Tibial nerve (tissue), 4 donors: ENCODE measurements around the gene AP2B1. TPM values are rescaled to one million over a fixed set of nuclear protein-coding genes. Genes with fewer than 3 reads are reported as not detected.

ENCODE experiments used
- DNase-seq, 2 donors: peaks; one replicate each; pipeline ENCODE4 v3.0.0-alpha.2; 2019; ENCODE audit warnings: low spot score in 2 of 2
- H3K27ac ChIP-seq, 4 donors: fragments of 200-600 bp; sonication (generic) in 3 of 4; one replicate each; pipeline ENCODE4 v1.5.1; 2017 to 2019; ENCODE audit warnings: mild to moderate bottlenecking in 1 of 4
- H3K27me3 ChIP-seq, 2 donors: fragments of 200-600 bp; sonication (generic) in 1 of 2; one replicate each; pipeline versions ENCODE4 v1.5.1 to v1.6.0; 2017 to 2019
- H3K36me3 ChIP-seq, 3 donors: fragments of 200-600 bp; sonication (generic); one replicate each; pipeline ENCODE4 v1.5.1; 2018 to 2019
- H3K4me1 ChIP-seq, 4 donors: fragments of 200-600 bp; sonication (generic) in 3 of 4; one replicate each; pipeline ENCODE4 v1.5.1; 2017 to 2019
- H3K4me3 ChIP-seq, 4 donors: fragments of 200-600 bp; sonication (generic) in 3 of 4; one replicate each; pipeline ENCODE4 v1.5.1; 2017 to 2019; ENCODE audit warnings: mild to moderate bottlenecking in 1 of 4, moderate library complexity in 1 of 4
- H3K9me3 ChIP-seq, 4 donors: fragments of 200-600 bp; sonication (generic) in 3 of 4; one replicate each; pipeline ENCODE4 v1.5.1; 2017 to 2019
- CTCF ChIP-seq, 5 experiments: fragments of 200-600 bp in 3 of 5; fragments of 450-650 bp in 2 of 5; sonication (generic) in 3 of 5; IDR thresholded peaks; one replicate each; pipeline ENCODE4 v1.5.1; 2016 to 2019; ENCODE audit warnings: antibody characterized with exemption in 5 of 5, mild to moderate bottlenecking in 3 of 5, moderate library complexity in 2 of 5
- EP300 ChIP-seq, 2 donors: sonication (generic); formaldehyde crosslinking; IDR thresholded peaks; one replicate each; pipeline ENCODE4 v1.6.1; 2017; ENCODE audit warnings: antibody characterized with exemption in 2 of 2, mild to moderate bottlenecking in 1 of 2
- POLR2A ChIP-seq, 2 donors: fragments of 450-650 bp; IDR thresholded peaks; one replicate each; pipeline ENCODE4 v1.6.1; 2017; ENCODE audit warnings: antibody characterized with exemption in 2 of 2, mild to moderate bottlenecking in 2 of 2, moderate library complexity in 2 of 2
- WGBS, 2 donors: methylation state at CpG; one replicate each; pipeline ENCODE4 v1.1.5; 2018; 5-methylcytosine and 5-hydroxymethylcytosine counted together
- total RNA-seq, 4 donors: library from RNA; depleted of rRNA; stranded (reverse); fragments of >200 nt; gene quantifications; one replicate each; pipeline ENCODE4 v1.1.0, GENCODE V29; 2016

The AP2B1 gene
- total RNA-seq, 4 donors from 2014 or later: 59.9 to 77.7 (median 62.0) TPM

GRCh38 chr17:35766489-35766877 lies 179.4 kb downstream of the AP2B1 start:
- TF ChIP-seq EP300 (IDR thresholded peaks at IDR 0.05) (no peak), POLR2A (IDR thresholded peaks at IDR 0.05) (no peak), CTCF (IDR thresholded peaks at IDR 0.05) (no peak)
- DNase-seq: no peak

GRCh38 chr17:35766903-35767510 lies 179.9 kb downstream of the AP2B1 start:
- H3K4me3 ChIP-seq: no peak overlapping the region
- WGBS, 2 donors: 43 to 47% methylated on average over 7 of the region's 7 CpGs
- peaks cover 0 to 46% (median 29%) of the 10 kb centered on the region in 4 donors for H3K4me1 ChIP-seq
- H3K36me3 ChIP-seq: no peaks in the 10 kb centered on the region
- DNase-seq: peak in 1 of 2 donors; percentile 54
- no peaks in the 10 kb centered on the region for H3K27me3 ChIP-seq
- TF ChIP-seq EP300 (IDR thresholded peaks at IDR 0.05) (no peak), POLR2A (IDR thresholded peaks at IDR 0.05) (no peak), CTCF (IDR thresholded peaks at IDR 0.05) (peak; percentile 39 to 71 (median 54))
- peak overlapping the region in 2 of 4 donors; percentile 41 to 77 for H3K27ac ChIP-seq
- no peaks in the 10 kb centered on the region for H3K9me3 ChIP-seq

More at GRCh38 chr17:35766489-35766877, 179.4 kb downstream of the AP2B1 start:
- H3K4me3 ChIP-seq: no peak overlapping the region
- 74 to 85% methylated on average over 19 to 22 of the region's 24 CpGs for WGBS, 2 donors
- H3K4me1 ChIP-seq: peaks cover 0 to 43% (median 29%) of the 10 kb centered on the region in 4 donors
- H3K27ac ChIP-seq: peak overlapping the region in 2 of 4 donors; percentile 41 to 77
- no peaks in the 10 kb centered on the region for H3K36me3 ChIP-seq
- no peaks in the 10 kb centered on the region for H3K27me3 ChIP-seq
- H3K9me3 ChIP-seq: no peaks in the 10 kb centered on the region

- no peaks in the 10 kb centered on the region for H3K36me3 ChIP-seq
- no peaks in the 10 kb centered on the region for H3K9me3 ChIP-seq
- H3K27me3 ChIP-seq: no peaks in the 10 kb centered on the region
- H3K27ac ChIP-seq: no peak overlapping the region
- DNase-seq: no peak
- TF ChIP-seq CTCF (IDR thresholded peaks at IDR 0.05) (no peak), POLR2A (IDR thresholded peaks at IDR 0.05) (no peak), EP300 (IDR thresholded peaks at IDR 0.05) (no peak)
- H3K4me3 ChIP-seq: no peak overlapping the region
- H3K4me1 ChIP-seq: peaks cover 0 to 61% (median 39%) of the 10 kb centered on the region in 4 donors
- 84 to 98% methylated on average over 2 of the region's 2 CpGs for WGBS, 2 donors
Measured at GRCh38 chr17:35768797-35769196, 181.7 kb downstream of the AP2B1 start.

GRCh38 chr17:35769895-35770486 lies 182.9 kb downstream of the AP2B1 start:
- no peaks in the 10 kb centered on the region for H3K36me3 ChIP-seq
- H3K9me3 ChIP-seq: no peaks in the 10 kb centered on the region
- peaks cover 4 to 61% (median 40%) of the 10 kb centered on the region in 4 donors for H3K4me1 ChIP-seq
- no peaks in the 10 kb centered on the region for H3K27me3 ChIP-seq
- WGBS, 2 donors: 93% methylated on average over 46 to 48 of the region's 48 CpGs
- no peak for DNase-seq
- H3K27ac ChIP-seq: peak overlapping the region in 1 of 4 donors; percentile 62
- H3K4me3 ChIP-seq: no peak overlapping the region
- TF ChIP-seq CTCF (IDR thresholded peaks at IDR 0.05): no peak
- no peak for TF ChIP-seq POLR2A (IDR thresholded peaks at IDR 0.05)
- TF ChIP-seq EP300 (IDR thresholded peaks at IDR 0.05): no peak

GRCh38 chr17:35773129-35773528 lies 186.0 kb downstream of the AP2B1 start:
- WGBS, 2 donors: 83 to 86% methylated on average over 17 of the region's 20 CpGs
- H3K4me3 ChIP-seq: no peak overlapping the region
- DNase-seq: no peak
- H3K9me3 ChIP-seq: no peaks in the 10 kb centered on the region
- TF ChIP-seq POLR2A (IDR thresholded peaks at IDR 0.05) (no peak), EP300 (IDR thresholded peaks at IDR 0.05) (no peak), CTCF (IDR thresholded peaks at IDR 0.05) (no peak)
- no peaks in the 10 kb centered on the region for H3K36me3 ChIP-seq
- peak overlapping the region; percentile 65 to 89 (median 76) for H3K27ac ChIP-seq
- H3K4me1 ChIP-seq: peaks cover 4 to 62% (median 45%) of the 10 kb centered on the region in 4 donors
- no peaks in the 10 kb centered on the region for H3K27me3 ChIP-seq
